GM12878 (cell line): ENCODE measurements around the gene MTO1. TPM values are rescaled to one million over a fixed set of nuclear protein-coding genes. Genes with fewer than 3 reads are reported as not detected.

Experiments
- BCL11A ChIP-seq: IDR thresholded peaks from 2 replicates; pipeline ENCODE4 v1.6.1; 2011; ENCODE audit warnings: low read depth, low read length
- CHD1 ChIP-seq: IDR thresholded peaks from 2 replicates; pipeline ENCODE4 v1.6.1; 2012; ENCODE audit warnings: low read depth, low read length, improper control_type of control experiment
- CREB1 ChIP-seq: IDR thresholded peaks from 2 replicates; pipeline ENCODE4 v1.6.1; 2012; ENCODE audit warnings: low read depth, mild to moderate bottlenecking, inconsistent platforms
- ETV6 ChIP-seq, 2 experiments: fragments of 450-650 bp in 1 of 2; IDR thresholded peaks in 1 of 2; conservative IDR thresholded peaks in 1 of 2; 2 replicates each; pipeline ENCODE4 v1.6.1; 2014; ENCODE audit warnings: antibody characterized with exemption in 1 of 2, borderline replicate concordance in 1 of 2, low read depth in 1 of 2, mild to moderate bottlenecking in 1 of 2, moderate library complexity in 1 of 2
- JUNB ChIP-seq: IDR thresholded peaks from 2 replicates; pipeline ENCODE4 v1.6.1; 2016; ENCODE audit warnings: antibody characterized with exemption, mild to moderate bottlenecking
- KDM1A ChIP-seq: fragments of 200-600 bp; sonication (generic); IDR thresholded peaks from 2 replicates; pipeline ENCODE4 v1.6.1; 2016; ENCODE audit warnings: borderline replicate concordance
- KLF5 ChIP-seq: fragments of 450-650 bp; IDR thresholded peaks from 2 replicates; pipeline ENCODE4 v1.6.1; 2014; ENCODE audit warnings: mild to moderate bottlenecking; ENCODE audit not compliant: partially characterized antibody
- NBN ChIP-seq: fragments of 450-650 bp; IDR thresholded peaks from 2 replicates; pipeline ENCODE4 v1.6.1; 2016
- NFYA ChIP-seq: IDR thresholded peaks from 2 replicates; pipeline ENCODE4 v1.6.1; 2011; ENCODE audit warnings: low read depth, mild to moderate bottlenecking, low read length, improper control_type of control experiment, borderline replicate concordance
- POLR2AphosphoS2 ChIP-seq: IDR thresholded peaks from 2 replicates; pipeline ENCODE4 v1.6.1; 2011; ENCODE audit warnings: low read depth, mild to moderate bottlenecking, low read length, improper control_type of control experiment, moderate library complexity
- RCOR1 ChIP-seq: conservative IDR thresholded peaks from 2 replicates; pipeline ENCODE4 v1.6.1; 2012; ENCODE audit warnings: low read depth, low read length, improper control_type of control experiment
- SMAD5 ChIP-seq: IDR thresholded peaks from 2 replicates; pipeline ENCODE4 v1.6.1; 2016; ENCODE audit warnings: antibody characterized with exemption, low read depth
- SREBF1 ChIP-seq: IDR thresholded peaks from 2 replicates; pipeline ENCODE4 v1.6.1; 2012; ENCODE audit warnings: mild to moderate bottlenecking, low read length
- SREBF2 ChIP-seq: IDR thresholded peaks from 2 replicates; pipeline ENCODE4 v1.6.1; 2012; ENCODE audit warnings: mild to moderate bottlenecking, low read length
- SUPT20H ChIP-seq: IDR thresholded peaks from 2 replicates; pipeline ENCODE4 v1.6.1; 2011; ENCODE audit warnings: low read depth, mild to moderate bottlenecking, low read length, moderate library complexity, borderline replicate concordance; ENCODE audit not compliant: control insufficient read depth
- TAF1 ChIP-seq: IDR thresholded peaks from 2 replicates; pipeline ENCODE4 v1.6.1; 2011; ENCODE audit warnings: mild to moderate bottlenecking, low read depth, low read length, borderline replicate concordance
- TARDBP ChIP-seq: IDR thresholded peaks from 2 replicates; pipeline ENCODE4 v1.6.1; 2016; ENCODE audit warnings: borderline replicate concordance
- TCF12 ChIP-seq: IDR thresholded peaks from 2 replicates; pipeline ENCODE4 v1.6.1; 2011; ENCODE audit warnings: low read depth, mild to moderate bottlenecking, low read length
- polyA plus RNA-seq, 11 experiments: library from polyadenylated mRNA; depleted of rRNA in 4 of 11; unstranded in 6 of 11; stranded (reverse) in 5 of 11; fragments of >200 nt; fragmentation: Nextera tagmentation in 4 of 11; fragmentation: Illumina TruSeq in 1 of 11; extraction: Ambion mirVana in 4 of 11; extraction: Trizol in 1 of 11; gene quantifications; 1 replicate in 1 of 11; 2 replicates in 10 of 11; pipeline versions ENCODE4 v1.2.1 to v1.2.3, GENCODE V29; 2011 to 2016; ENCODE audit warnings: inconsistent platforms in 2 of 11, missing spikeins in 2 of 11, low read depth in 1 of 11
- total RNA-seq, 4 experiments: library from RNA; depleted of rRNA in 3 of 4; stranded (reverse); fragments of >200 nt in 3 of 4; fragmentation: Illumina TruSeq in 1 of 4; extraction: Trizol in 1 of 4; gene quantifications; 2 replicates each; pipeline versions ENCODE4 v1.2.1 to v1.2.3, GENCODE V29; 2013 to 2021
- TF ChIP-seq, protein P1 (sequence below): fragments of 450-650 bp; IDR thresholded peaks from 2 replicates; pipeline ENCODE4 v1.6.1; 2016; ENCODE audit warnings: mild to moderate bottlenecking
- TF ChIP-seq, protein P2 (sequence below): fragments of 450-650 bp; IDR thresholded peaks from 2 replicates; pipeline ENCODE4 v1.6.1; 2017; ENCODE audit warnings: mild to moderate bottlenecking, moderate library complexity
- TF ChIP-seq, protein P3 (sequence below): fragments of 450-650 bp; IDR thresholded peaks from 2 replicates; pipeline ENCODE4 v1.6.1; 2018; ENCODE audit warnings: mild to moderate bottlenecking, low read depth, moderate library complexity; ENCODE audit not compliant: partially characterized antibody

The MTO1 gene
- total and polyA plus RNA-seq, 10 of the 15 experiments (the other 5 are each of a cell fraction or from before 2014, with no cell fraction given): 24.8 to 53.6 (median 33.1) TPM

DNA sequence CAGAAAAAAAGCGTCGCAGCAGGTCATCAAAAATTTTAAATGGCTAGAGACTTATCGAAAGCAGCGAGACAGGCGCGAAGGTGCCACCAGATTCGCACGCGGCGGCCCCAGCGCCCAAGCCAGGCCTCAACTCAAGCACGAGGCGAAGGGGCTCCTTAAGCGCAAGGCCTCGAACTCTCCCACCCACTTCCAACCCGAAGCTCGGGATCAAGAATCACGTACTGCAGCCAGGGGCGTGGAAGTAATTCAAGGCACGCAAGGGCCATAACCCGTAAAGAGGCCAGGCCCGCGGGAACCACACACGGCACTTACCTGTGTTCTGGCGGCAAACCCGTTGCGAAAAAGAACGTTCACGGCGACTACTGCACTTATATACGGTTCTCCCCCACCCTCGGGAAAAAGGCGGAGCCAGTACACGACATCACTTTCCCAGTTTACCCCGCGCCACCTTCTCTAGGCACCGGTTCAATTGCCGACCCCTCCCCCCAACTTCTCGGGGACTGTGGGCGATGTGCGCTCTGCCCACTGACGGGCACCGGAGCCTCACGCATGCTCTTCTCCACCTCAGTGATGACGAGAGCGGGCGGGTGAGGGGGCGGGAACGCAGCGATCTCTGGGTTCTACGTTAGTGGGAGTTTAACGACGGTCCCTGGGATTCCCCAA, 59.3 kb downstream of the MTO1 start, which contains the start of gene EEF1A1 (continued):
- TF ChIP-seq RCOR1 (0 out of 2 replicates have a peak, but pooled peaks have one; percentile 61), SMAD5 (peak; percentile 100), TARDBP (no peak; the same call in none of the 2 replicates), TAF1 (peak; percentile 99), KDM1A (no peak), NFYA (no peak), BCL11A (no peak; the same call in 1 of the 2 replicates), ETV6 (conservative IDR thresholded peaks at IDR 0.05 in 1 of 2, IDR thresholded peaks at IDR 0.05 in 1 of 2; ENCODE audit: borderline replicate concordance in 1 of 2, low read depth in 1 of 2) (peak in 1 of 2 experiments; percentile 51; a peak in 2 of 4 replicates), SREBF2 (no peak), KLF5 (peak; percentile 82), SUPT20H (no peak), TCF12 (peak; percentile 81; the same call in 1 of the 2 replicates), CREB1 (peak; percentile 96), NBN (peak; percentile 94), CHD1 (peak; percentile 95), SREBF1 (no peak), JUNB (peak; percentile 100), POLR2AphosphoS2 (peak; percentile 99)
- TF ChIP-seq, protein P1, sequence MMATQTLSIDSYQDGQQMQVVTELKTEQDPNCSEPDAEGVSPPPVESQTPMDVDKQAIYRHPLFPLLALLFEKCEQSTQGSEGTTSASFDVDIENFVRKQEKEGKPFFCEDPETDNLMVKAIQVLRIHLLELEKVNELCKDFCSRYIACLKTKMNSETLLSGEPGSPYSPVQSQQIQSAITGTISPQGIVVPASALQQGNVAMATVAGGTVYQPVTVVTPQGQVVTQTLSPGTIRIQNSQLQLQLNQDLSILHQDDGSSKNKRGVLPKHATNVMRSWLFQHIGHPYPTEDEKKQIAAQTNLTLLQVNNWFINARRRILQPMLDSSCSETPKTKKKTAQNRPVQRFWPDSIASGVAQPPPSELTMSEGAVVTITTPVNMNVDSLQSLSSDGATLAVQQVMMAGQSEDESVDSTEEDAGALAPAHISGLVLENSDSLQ: peak; percentile 76; the same call in 1 of the 2 replicates
- TF ChIP-seq, protein P2, sequence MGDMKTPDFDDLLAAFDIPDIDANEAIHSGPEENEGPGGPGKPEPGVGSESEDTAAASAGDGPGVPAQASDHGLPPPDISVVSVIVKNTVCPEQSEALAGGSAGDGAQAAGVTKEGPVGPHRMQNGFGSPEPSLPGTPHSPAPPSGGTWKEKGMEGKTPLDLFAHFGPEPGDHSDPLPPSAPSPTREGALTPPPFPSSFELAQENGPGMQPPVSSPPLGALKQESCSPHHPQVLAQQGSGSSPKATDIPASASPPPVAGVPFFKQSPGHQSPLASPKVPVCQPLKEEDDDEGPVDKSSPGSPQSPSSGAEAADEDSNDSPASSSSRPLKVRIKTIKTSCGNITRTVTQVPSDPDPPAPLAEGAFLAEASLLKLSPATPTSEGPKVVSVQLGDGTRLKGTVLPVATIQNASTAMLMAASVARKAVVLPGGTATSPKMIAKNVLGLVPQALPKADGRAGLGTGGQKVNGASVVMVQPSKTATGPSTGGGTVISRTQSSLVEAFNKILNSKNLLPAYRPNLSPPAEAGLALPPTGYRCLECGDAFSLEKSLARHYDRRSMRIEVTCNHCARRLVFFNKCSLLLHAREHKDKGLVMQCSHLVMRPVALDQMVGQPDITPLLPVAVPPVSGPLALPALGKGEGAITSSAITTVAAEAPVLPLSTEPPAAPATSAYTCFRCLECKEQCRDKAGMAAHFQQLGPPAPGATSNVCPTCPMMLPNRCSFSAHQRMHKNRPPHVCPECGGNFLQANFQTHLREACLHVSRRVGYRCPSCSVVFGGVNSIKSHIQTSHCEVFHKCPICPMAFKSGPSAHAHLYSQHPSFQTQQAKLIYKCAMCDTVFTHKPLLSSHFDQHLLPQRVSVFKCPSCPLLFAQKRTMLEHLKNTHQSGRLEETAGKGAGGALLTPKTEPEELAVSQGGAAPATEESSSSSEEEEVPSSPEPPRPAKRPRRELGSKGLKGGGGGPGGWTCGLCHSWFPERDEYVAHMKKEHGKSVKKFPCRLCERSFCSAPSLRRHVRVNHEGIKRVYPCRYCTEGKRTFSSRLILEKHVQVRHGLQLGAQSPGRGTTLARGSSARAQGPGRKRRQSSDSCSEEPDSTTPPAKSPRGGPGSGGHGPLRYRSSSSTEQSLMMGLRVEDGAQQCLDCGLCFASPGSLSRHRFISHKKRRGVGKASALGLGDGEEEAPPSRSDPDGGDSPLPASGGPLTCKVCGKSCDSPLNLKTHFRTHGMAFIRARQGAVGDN: peak; percentile 98
- TF ChIP-seq, protein P3, sequence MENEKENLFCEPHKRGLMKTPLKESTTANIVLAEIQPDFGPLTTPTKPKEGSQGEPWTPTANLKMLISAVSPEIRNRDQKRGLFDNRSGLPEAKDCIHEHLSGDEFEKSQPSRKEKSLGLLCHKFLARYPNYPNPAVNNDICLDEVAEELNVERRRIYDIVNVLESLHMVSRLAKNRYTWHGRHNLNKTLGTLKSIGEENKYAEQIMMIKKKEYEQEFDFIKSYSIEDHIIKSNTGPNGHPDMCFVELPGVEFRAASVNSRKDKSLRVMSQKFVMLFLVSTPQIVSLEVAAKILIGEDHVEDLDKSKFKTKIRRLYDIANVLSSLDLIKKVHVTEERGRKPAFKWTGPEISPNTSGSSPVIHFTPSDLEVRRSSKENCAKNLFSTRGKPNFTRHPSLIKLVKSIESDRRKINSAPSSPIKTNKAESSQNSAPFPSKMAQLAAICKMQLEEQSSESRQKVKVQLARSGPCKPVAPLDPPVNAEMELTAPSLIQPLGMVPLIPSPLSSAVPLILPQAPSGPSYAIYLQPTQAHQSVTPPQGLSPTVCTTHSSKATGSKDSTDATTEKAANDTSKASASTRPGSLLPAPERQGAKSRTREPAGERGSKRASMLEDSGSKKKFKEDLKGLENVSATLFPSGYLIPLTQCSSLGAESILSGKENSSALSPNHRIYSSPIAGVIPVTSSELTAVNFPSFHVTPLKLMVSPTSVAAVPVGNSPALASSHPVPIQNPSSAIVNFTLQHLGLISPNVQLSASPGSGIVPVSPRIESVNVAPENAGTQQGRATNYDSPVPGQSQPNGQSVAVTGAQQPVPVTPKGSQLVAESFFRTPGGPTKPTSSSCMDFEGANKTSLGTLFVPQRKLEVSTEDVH: peak; percentile 52
